Type B pancreatic cell (in vitro differentiated cells): Measurements from ENCODE around the gene SMAD7. TPM values are rescaled to one million over a fixed set of nuclear protein-coding genes. Genes with fewer than 3 reads are reported as not detected.

Source experiments
- DNase-seq: peaks from one replicate; pipeline ENCODE4 v3.0.0; 2021; ENCODE audit warnings: mixed read lengths; ENCODE audit not compliant: unreplicated experiment; ENCODE audit errors: extremely low spot score
- H3K27ac Mint-ChIP-seq: 2 replicates; pipeline ENCODE4 v1.8.0; 2021; ENCODE audit warnings: mild to moderate bottlenecking, mixed read lengths
- H3K27me3 Mint-ChIP-seq: 2 replicates; pipeline ENCODE4 v1.8.0; 2021; ENCODE audit warnings: mixed read lengths
- H3K36me3 Mint-ChIP-seq: 2 replicates; pipeline ENCODE4 v1.8.0; 2021; ENCODE audit warnings: mixed read lengths
- H3K4me1 Mint-ChIP-seq: one replicate; pipeline ENCODE4 v1.8.0; 2021; ENCODE audit warnings: mixed read lengths; ENCODE audit not compliant: unreplicated experiment
- H3K4me3 Mint-ChIP-seq: 2 replicates; pipeline ENCODE4 v1.8.0; 2021; ENCODE audit warnings: mild to moderate bottlenecking, mixed read lengths
- H3K9me3 Mint-ChIP-seq: 2 replicates; pipeline ENCODE4 v1.8.0; 2021; ENCODE audit warnings: mixed read lengths
- CTCF ChIP-seq: fragments of 200-600 bp; sonication (generic); conservative IDR thresholded peaks from 2 replicates; pipeline ENCODE4 v1.5.0; 2021; ENCODE audit warnings: antibody characterized with exemption, mild to moderate bottlenecking
- total RNA-seq: library from RNA; stranded (reverse); gene quantifications from 2 replicates; pipeline ENCODE4 v1.2.1, GENCODE V29; 2021; ENCODE audit warnings: low replicate concordance

The SMAD7 gene
- total RNA-seq, 1 donor from 2014 or later = 17.8 TPM

DNA sequence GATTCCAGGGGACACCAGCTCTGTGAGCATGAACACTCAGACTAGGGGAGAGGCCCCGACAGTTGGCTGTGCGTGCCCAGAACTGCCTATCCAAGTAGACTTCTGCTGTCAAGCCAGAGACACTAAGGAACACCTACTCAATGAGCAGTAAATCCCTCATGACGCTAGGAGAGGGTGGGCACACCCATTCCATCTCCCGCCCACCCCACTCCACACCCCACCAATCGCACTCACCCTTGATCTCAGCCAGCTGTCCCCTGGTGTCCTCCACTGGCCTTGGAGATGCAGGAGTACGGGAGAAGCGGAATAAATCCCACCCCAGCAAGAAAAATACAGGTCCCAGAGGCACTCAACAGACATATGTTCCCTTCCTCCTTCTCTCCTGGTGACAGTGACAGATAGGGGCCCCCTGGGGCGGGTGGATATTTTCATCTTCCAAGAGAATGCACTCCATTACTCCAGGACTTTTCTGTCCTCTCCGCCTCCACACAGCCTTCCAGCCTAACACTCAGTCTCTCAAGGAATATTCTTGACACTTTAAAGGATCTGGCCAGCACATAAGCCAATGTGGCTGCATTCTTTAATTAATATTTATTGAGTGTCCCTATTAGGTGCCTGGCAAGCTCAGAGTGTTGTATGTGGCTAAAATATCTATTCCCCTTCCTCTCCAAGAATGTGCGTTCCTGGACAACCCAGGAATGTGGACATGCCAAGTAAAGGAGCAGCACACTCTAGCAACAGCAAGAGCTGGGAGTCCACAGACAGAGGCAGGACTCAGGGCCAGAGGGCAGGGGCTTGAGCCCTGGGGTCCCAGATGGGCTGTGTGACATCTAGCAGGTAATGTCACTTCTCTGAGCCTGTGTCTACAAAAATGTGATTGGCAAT is 13.1 kb upstream of the SMAD7 start:
- no peak for TF ChIP-seq CTCF
- Mint-ChIP-seq H3K4me1 (peaks cover 35% of the 10 kb centered on the region), H3K9me3 (no peaks in the 10 kb centered on the region), H3K4me3 (peak overlapping the region; percentile 9), H3K27ac (no peak overlapping the region), H3K27me3 (peaks cover 11% of the 10 kb centered on the region), H3K36me3 (no peaks in the 10 kb centered on the region)
- no peak for DNase-seq

DNA sequence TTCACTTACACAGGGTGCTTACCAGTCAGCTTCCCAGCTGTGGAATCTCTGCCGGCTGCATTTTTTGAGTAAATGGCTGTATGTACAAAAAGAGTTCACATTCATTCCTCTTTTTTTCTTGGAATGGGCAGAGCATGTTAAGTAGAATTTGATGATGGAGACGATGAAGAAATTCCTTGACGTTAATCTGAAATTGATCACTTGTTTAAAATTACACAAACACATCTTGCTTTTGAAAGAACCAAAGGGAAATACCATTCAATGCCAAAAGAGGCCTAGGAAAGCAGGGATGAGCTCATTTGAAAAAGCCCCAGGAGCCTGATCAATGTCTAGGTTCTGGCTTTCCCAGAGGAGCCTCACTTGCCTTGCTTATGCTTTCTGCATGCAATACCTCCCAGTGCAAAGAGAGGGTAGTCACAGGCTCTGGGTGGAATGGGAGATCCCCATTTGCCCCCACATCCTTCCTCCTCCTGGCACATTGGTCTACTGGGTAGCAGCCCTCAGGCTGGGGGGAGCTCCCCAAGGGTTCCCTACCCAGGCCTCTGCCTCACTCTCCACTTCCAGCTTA is 12.3 kb upstream of the SMAD7 start:
- H3K27ac Mint-ChIP-seq = peak overlapping the region; percentile 73
- H3K4me3 Mint-ChIP-seq = no peak overlapping the region
- H3K9me3 Mint-ChIP-seq = no peaks in the 10 kb centered on the region

DNA sequence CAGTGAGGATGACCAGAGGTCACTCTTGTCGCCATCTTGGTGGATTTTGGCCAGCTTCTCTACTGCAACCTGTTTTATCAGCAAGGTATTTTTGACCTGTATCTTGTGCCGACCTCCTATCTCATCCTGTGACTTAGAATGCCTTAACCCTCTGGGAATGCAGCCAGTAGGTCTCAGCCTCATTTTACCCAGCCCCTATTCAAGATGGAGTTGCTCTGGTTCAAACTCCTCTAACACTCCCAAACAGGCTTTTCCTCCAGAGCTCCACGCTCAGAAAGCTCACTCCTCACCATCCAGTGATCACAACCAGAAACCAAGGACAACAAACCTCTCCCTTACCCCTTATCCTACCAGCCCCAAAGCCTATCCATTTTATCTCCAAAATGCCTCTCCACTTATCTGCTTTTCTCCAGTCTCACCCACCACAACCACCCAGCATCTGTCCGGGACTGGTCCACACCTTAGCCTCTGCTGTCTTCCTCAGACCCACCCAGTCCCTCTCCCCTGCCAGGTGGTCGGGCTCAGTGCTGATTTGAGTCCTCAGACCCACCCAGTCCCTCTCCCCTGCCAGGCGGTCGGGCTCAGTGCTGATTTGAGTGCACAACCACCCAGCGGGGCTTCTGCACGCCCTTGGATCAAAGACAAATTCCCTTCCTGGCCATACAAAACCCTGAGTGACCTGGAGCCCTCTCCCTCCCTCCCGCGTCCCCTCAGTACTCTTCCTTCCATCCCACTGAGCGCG is 11.7 kb upstream of the SMAD7 start:
- Mint-ChIP-seq H3K27me3 (no peaks in the 10 kb centered on the region), H3K36me3 (no peaks in the 10 kb centered on the region), H3K9me3 (no peaks in the 10 kb centered on the region), H3K27ac (peak overlapping the region; percentile 73), H3K4me3 (peak overlapping the region; percentile 23), H3K4me1 (peaks cover 36% of the 10 kb centered on the region)
- DNase-seq = no peak
- TF ChIP-seq CTCF = no peak

More for the DNA sequence above, 12.3 kb upstream of the SMAD7 start:
- H3K4me1 Mint-ChIP-seq = peaks cover 36% of the 10 kb centered on the region
- TF ChIP-seq CTCF = no peak
- DNase-seq = no peak
- no peaks in the 10 kb centered on the region for H3K36me3 Mint-ChIP-seq
- peaks cover 5% of the 10 kb centered on the region for H3K27me3 Mint-ChIP-seq

DNA sequence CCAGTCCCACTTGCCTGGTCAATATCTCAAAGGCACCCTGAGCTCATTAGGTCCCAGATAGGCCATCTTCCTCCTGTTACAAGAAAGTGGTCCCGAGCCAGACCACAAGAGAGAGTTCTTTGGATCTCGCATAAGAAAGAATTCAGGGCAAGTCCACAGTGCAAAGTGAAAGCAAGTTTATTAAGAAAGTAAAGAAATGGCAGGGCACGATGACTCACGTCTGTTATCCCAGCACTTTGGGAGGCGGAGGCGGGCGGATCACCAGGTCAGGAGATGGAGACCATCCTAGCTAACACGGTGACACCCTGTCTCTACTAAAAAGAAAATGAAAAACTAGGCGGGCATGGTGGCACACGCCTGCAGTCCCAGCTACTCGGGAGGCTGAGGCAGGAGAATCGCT is 10.8 kb upstream of the SMAD7 start:
- peak overlapping the region; percentile 34 for H3K27ac Mint-ChIP-seq
- H3K4me1 Mint-ChIP-seq = peaks cover 36% of the 10 kb centered on the region
- H3K4me3 Mint-ChIP-seq = no peak overlapping the region
- no peak for DNase-seq
- no peaks in the 10 kb centered on the region for H3K9me3 Mint-ChIP-seq
- H3K27me3 Mint-ChIP-seq = no peaks in the 10 kb centered on the region
- TF ChIP-seq CTCF = no peak
- H3K36me3 Mint-ChIP-seq = no peaks in the 10 kb centered on the region

- Mint-ChIP-seq H3K4me3 (no peak overlapping the region), H3K9me3 (no peaks in the 10 kb centered on the region), H3K27ac (no peak overlapping the region), H3K27me3 (no peaks in the 10 kb centered on the region), H3K4me1 (peaks cover 47% of the 10 kb centered on the region), H3K36me3 (no peaks in the 10 kb centered on the region)
- TF ChIP-seq CTCF = no peak
- DNase-seq = no peak
Observed at GRCh38 chr18:48959921-48960920, 9.5 kb upstream of the SMAD7 start.
